Lower leg skin (tissue), 4 donors: Measurements from ENCODE around the gene MACF1. TPM values are rescaled to one million over a fixed set of nuclear protein-coding genes. Genes with fewer than 3 reads are reported as not detected.
A peak's percentile ranks its signal among the peaks of the same experiment; 100 is the strongest.
"Not testable (repeated sequence)": the region's sequence is repeated elsewhere in the genome, so short reads cannot be mapped to it uniquely, and the experiment has no call there.

Source experiments
- DNase-seq, 2 donors: peaks; one replicate each; pipeline ENCODE4 v3.0.0-alpha.2; 2019; ENCODE audit warnings: low spot score in 2 of 2
- H3K4me3 ChIP-seq: fragments of 200-600 bp; sonication (generic); 2 replicates; pipeline ENCODE4 v1.5.1; 2017; ENCODE audit warnings: mild to moderate bottlenecking, low read depth; ENCODE audit not compliant: poor library complexity, severe bottlenecking
- POLR2A ChIP-seq, 2 donors: fragments of 450-650 bp; IDR thresholded peaks; one replicate each; pipeline ENCODE4 v1.6.1; 2016 to 2017; ENCODE audit warnings: antibody characterized with exemption in 2 of 2, mild to moderate bottlenecking in 1 of 2, moderate library complexity in 1 of 2
- WGBS, 2 donors: methylation state at CpG; one replicate each; pipeline ENCODE4 v1.1.5; 2018; 5-methylcytosine and 5-hydroxymethylcytosine counted together
- intact Hi-C: fragments of 100-400 bp; cut with DNase I; formaldehyde crosslinking; loops from one replicate; pipeline ENCODE4 v1.15.0; 2023; ENCODE audit warnings: low total_unique reads
- total RNA-seq, 4 donors: library from RNA; depleted of rRNA; stranded (reverse); fragments of >200 nt; gene quantifications; one replicate each; pipeline ENCODE4 v1.1.0, GENCODE V29; 2016
- TF ChIP-seq, protein P1 (sequence below), 3 donors: fragments of 450-650 bp; IDR thresholded peaks; one replicate each; pipeline ENCODE4 v1.5.1; 2016; ENCODE audit warnings: antibody characterized with exemption in 3 of 3, mild to moderate bottlenecking in 3 of 3, moderate library complexity in 2 of 3

MACF1 gene
- total RNA-seq, 4 donors from 2014 or later: 427 to 686 (median 463) TPM

DNA sequence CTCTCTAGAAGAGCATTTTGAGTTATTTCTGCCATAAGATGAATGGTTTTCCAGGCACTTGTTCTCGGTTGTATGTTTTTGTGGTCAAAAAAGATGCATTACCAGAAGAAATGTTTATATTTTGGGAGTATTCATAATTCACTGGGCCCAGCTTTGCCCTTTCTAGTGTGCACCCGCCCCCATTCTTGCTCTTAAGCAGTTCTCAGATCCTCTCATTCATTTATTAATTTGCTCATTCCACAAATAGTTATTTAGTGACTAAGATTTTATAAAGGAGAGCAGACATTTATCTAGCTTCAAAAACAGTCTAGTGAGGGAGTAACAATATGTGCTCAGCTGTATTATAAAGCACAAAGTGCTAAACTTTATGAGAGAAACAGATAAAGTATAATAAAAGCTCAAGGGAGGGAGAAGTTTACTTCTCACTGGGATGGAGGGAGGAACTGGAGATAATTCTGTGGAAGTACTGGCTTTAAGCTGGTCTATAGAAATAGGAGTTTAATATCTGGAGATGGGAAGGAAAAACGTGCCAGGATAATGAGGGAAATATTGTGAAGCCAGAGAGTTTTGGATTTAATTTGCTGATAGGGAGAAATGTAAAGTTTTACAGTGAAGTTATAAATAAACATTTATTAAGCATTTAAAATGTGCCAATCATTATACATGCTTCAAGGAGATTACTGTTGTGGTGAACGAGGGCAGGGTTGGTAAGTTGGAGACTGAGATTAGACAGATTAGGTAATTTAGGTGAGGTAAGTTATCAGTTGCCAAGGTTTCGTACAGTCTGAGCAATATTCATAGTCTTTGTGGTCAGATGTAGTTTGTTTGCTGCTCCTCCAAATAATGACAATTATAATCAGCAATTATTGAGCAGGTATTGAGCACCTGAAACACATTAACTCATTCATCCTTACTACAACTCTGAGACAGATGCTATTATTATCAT is 9.1 kb upstream of the MACF1 start:
- 45 to 49% methylated on average over 5 of the region's 5 CpGs for WGBS, 2 donors
- intact Hi-C loops: loop anchor here (10.0 kb wide), 2 partner anchors 59 to 91 kb away; no protein-coding TSS in a partner anchor
- no peak for DNase-seq
- no peak overlapping the region for H3K4me3 ChIP-seq
- no peak for TF ChIP-seq POLR2A (IDR thresholded peaks at IDR 0.05)
- TF ChIP-seq, protein P1, sequence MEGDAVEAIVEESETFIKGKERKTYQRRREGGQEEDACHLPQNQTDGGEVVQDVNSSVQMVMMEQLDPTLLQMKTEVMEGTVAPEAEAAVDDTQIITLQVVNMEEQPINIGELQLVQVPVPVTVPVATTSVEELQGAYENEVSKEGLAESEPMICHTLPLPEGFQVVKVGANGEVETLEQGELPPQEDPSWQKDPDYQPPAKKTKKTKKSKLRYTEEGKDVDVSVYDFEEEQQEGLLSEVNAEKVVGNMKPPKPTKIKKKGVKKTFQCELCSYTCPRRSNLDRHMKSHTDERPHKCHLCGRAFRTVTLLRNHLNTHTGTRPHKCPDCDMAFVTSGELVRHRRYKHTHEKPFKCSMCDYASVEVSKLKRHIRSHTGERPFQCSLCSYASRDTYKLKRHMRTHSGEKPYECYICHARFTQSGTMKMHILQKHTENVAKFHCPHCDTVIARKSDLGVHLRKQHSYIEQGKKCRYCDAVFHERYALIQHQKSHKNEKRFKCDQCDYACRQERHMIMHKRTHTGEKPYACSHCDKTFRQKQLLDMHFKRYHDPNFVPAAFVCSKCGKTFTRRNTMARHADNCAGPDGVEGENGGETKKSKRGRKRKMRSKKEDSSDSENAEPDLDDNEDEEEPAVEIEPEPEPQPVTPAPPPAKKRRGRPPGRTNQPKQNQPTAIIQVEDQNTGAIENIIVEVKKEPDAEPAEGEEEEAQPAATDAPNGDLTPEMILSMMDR (IDR thresholded peaks at IDR 0.05): no peak

DNA sequence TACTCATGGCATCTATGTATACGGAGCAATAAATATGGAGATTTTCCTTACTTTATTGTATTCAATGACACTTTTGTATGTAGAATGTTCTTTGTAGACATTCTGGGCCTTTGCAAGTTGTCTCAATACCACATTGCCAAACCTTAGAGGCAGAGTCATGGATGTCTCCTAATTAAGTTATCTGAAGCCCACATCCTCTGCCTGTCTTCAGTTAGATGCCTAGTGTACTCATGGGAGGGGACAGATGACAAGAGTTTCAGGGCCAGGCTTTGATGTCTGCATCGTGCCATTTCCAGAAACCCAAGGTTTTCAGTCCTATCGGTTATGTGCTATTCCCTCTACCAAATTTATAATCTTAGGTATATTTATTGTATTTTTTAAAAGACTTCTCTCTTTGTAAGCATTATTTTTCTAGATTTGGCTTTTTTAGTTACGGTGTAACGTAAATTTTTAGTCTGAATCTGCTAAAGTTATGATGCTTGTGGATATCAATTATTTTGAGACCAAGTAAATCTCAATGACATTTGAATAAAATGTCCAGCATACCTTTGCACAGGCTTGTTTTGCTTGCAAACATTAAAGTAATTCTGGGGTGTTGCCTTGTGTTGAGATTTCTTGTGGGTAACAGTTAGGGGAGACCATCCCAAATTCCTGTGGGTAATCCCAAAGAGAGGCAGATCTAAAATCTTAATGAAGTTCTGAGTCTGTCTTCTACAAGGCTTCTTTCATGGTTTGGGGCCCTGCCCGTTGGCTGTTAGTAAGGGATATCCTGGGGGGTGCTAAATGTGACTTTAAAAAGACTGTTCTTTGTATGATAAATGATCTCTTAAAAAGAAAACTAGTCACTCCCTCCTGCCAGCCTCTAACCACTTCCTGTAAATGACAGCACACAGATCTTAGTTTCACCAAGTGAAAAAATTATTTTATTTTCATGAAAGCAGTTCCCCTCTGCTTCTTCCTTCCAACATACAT is 8.0 kb upstream of the MACF1 start:
- no peak for TF ChIP-seq POLR2A (IDR thresholded peaks at IDR 0.05)
- TF ChIP-seq, protein P1 (IDR thresholded peaks at IDR 0.05): no peak
- H3K4me3 ChIP-seq: no peak overlapping the region
- no peak for DNase-seq
- intact Hi-C loops: loop anchor here (10.0 kb wide), 2 partner anchors 58 to 92 kb away; no protein-coding TSS in a partner anchor
- 64 to 73% methylated on average over 6 of the region's 6 CpGs for WGBS, 2 donors

DNA sequence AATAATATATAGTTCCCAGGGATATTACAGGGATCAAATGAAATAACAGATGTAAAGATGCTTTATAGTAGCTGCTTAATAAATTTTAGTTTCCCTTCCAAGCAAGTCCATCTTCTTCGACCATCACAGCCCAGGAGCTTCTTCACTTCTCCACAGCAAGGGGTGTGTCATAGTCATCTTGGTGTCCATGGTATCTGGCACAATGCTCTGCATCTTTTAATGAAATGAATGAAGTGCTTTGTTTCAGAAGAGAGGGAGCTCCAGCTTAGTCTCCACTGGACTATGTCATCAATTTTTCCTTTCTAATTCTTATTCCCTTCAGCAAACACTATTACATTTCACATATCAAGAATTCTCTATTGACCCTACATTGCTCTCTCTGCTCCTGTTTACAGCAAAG is 4.9 kb upstream of the MACF1 start:
- DNase-seq: no peak
- WGBS, 2 donors: 74 to 79% methylated on average over 1 of the region's 1 CpG
- intact Hi-C loops: loop anchor here (10.0 kb wide), 2 partner anchors 55 to 95 kb away; no protein-coding TSS in a partner anchor
- TF ChIP-seq, protein P1 (IDR thresholded peaks at IDR 0.05): no peak
- no peak for TF ChIP-seq POLR2A (IDR thresholded peaks at IDR 0.05)
- no peak overlapping the region for H3K4me3 ChIP-seq

DNA sequence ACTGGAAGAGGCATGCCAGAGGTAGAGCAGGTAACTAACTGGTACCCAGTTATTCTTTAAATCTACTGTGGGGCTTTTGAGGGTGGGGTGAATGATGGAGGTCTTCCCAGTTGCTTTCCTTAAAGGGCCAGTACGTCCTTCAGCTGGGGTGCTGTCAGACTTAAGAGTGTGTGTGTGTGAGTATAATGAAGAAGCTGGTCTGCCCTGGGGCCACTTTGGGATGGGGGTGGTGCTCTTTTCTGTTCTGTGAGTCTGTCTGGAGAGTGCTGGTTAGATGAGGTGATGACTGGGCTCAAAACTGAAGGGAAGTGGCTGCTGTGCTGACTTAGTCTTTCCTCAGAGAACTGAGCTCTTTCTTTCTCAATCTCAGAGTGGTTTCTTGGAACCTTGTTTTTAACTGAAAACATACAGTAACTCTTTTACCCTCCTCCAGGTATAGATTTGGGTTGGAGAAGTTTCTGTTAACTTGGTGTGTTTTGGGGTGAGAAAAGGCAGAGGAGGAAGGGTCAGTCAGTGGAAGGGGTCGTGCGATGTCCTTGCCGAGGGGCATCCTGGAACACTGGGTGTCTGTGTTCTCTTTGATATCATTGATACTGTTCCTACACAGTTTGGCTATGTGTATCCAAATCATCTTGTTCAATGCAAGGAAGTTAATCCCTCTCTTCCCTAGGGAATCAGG is 746 bp downstream of the MACF1 start:
- 46 to 55% methylated on average over 4 of the region's 4 CpGs for WGBS, 2 donors
- intact Hi-C loops: no loop called here
- DNase-seq: peak in 1 of 2 donors; percentile 49
- H3K4me3 ChIP-seq: no peak overlapping the region
- TF ChIP-seq, protein P1 (IDR thresholded peaks at IDR 0.05): no peak
- TF ChIP-seq POLR2A (IDR thresholded peaks at IDR 0.05): no peak

DNA sequence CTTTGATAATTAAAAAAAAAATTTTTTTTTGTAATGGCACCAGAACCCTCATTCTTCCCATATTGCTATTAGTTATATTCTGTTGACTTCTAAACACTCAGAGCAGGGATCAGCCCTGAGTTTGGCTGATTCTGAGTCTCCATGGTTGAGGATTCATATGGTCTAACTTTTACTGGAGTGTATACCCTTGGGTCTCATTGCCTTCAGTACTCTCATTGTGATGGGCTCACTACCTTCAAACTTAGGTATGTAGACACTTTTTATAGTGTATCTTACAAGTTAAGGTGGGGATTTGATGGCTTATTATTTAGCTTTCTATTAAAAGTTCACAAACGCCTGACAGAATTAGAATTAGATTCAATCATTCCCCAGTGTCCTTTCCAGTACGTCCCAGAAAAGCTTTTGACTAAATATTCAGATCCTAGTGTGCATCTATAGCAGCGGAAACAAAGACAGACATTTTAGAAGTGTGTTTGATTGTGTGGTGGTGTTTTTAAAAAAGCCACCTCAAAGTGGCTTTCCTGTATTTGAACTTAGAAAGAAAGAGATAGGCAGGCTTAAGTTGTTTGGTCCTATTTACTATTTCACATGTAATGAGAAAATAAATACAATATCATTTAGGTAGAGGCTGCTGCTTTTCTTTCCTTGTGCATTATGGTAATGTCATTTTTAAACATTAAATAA is 1.4 kb downstream of the MACF1 start:
- no peak overlapping the region for H3K4me3 ChIP-seq
- WGBS, 2 donors: 44 to 48% methylated on average over 3 of the region's 3 CpGs
- intact Hi-C loops: no loop called here
- no peak for DNase-seq
- TF ChIP-seq POLR2A (IDR thresholded peaks at IDR 0.05): no peak
- TF ChIP-seq, protein P1 (IDR thresholded peaks at IDR 0.05): no peak

DNA sequence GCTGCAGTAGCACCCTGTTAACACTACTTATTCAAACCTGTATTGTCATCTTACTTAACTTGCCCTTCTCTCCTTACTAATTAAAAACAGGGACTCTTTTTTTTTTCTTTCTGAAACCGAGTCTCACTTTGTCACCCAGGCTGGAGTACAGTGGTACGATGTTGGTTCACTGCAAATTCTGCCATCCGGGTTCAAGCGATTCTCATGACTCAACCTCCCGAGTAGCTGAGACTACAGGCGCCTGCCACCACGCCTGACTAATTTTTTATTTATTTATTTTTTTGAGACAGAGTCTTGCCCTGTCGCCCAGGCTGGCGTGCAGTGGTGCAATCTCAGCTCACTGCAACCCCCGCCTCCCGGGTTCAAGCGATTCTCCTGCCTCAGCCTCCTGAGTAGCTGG is 3.9 kb downstream of the MACF1 start:
- intact Hi-C loops, H3K4me3 ChIP-seq, DNase-seq: not testable (repeated sequence)
- WGBS, 2 donors: 93 to 94% methylated on average over 12 of the region's 12 CpGs
